ENCODE measurements around the gene CLNS1A.

GRCh38 chr11:77592727-77593126 is 44.9 kb downstream of the CLNS1A start:
- TF ChIP-seq CTCF (conservative IDR thresholded peaks at IDR 0.05 in 1 of 2, IDR thresholded peaks at IDR 0.05 in 1 of 2; ENCODE audit: extremely low read depth in 1 of 2, insufficient read depth in 1 of 2, low read depth in 1 of 2, low read length in 2 of 2) = no peak
- no peak for TF ChIP-seq EZH2 (IDR thresholded peaks at IDR 0.05; ENCODE audit: borderline replicate concordance, low read length)

All from mammary epithelial cell (primary cell).